Testis (tissue), 2 donors: ENCODE measurements around the gene CTNNA2.

Source experiments
- CTCF ChIP-seq, 3 experiments: fragments of 450-650 bp in 2 of 3; fragments of 200-600 bp in 1 of 3; sonication (generic) in 1 of 3; IDR thresholded peaks; one replicate each; pipeline ENCODE4 v1.5.1; 2016 to 2019; ENCODE audit warnings: antibody characterized with exemption in 3 of 3, mild to moderate bottlenecking in 2 of 3, moderate library complexity in 1 of 3
- POLR2A ChIP-seq: fragments of 450-650 bp; IDR thresholded peaks from one replicate; pipeline ENCODE4 v1.6.1; 2017; ENCODE audit warnings: antibody characterized with exemption, mild to moderate bottlenecking, moderate library complexity

GRCh38 chr2:80302001-80302313, 789.1 kb downstream of the CTNNA2 start:
- TF ChIP-seq POLR2A (no peak), CTCF (IDR thresholded peaks at IDR 0.05) (no peak)
